NB4 (cell line): ENCODE measurements around the gene PLEKHS1.

Source experiments
- MYC ChIP-seq: IDR thresholded peaks from 2 replicates; pipeline ENCODE4 v1.6.1; 2011; ENCODE audit warnings: low read depth, low read length
- POLR2A ChIP-seq: IDR thresholded peaks from 2 replicates; pipeline ENCODE4 v1.6.1; 2011; ENCODE audit warnings: mild to moderate bottlenecking; ENCODE audit not compliant: insufficient read length; ENCODE audit errors: extremely low read depth
- TF ChIP-seq, protein P1 (sequence below): IDR thresholded peaks from one replicate; pipeline ENCODE4 v1.5.1; 2012; ENCODE audit warnings: low read depth, low read length
- TF ChIP-seq, protein P2 (sequence below): IDR thresholded peaks from 2 replicates; pipeline ENCODE4 v1.6.1; 2011; ENCODE audit warnings: low read depth, low read length

DNA sequence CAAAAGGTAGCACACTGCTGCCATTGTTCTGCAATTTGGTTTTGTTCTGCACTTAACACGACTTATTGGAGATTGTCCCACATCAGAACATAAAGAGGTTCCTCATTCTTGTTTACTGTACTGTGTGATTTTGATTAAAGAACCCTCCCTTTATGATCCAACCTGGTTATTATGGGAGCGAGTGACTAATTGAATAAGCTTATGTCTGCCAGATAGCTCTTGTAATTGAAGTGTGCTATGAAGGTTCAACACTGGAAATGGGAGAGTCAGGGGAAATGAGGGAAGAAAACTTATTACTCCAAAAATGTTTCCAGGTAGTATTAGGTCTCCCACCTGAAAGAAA is 37.9 kb upstream of the PLEKHS1 start:
- TF ChIP-seq POLR2A (no peak), MYC (no peak)
- TF ChIP-seq, protein P1, sequence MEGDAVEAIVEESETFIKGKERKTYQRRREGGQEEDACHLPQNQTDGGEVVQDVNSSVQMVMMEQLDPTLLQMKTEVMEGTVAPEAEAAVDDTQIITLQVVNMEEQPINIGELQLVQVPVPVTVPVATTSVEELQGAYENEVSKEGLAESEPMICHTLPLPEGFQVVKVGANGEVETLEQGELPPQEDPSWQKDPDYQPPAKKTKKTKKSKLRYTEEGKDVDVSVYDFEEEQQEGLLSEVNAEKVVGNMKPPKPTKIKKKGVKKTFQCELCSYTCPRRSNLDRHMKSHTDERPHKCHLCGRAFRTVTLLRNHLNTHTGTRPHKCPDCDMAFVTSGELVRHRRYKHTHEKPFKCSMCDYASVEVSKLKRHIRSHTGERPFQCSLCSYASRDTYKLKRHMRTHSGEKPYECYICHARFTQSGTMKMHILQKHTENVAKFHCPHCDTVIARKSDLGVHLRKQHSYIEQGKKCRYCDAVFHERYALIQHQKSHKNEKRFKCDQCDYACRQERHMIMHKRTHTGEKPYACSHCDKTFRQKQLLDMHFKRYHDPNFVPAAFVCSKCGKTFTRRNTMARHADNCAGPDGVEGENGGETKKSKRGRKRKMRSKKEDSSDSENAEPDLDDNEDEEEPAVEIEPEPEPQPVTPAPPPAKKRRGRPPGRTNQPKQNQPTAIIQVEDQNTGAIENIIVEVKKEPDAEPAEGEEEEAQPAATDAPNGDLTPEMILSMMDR: no peak
- TF ChIP-seq, protein P2, sequence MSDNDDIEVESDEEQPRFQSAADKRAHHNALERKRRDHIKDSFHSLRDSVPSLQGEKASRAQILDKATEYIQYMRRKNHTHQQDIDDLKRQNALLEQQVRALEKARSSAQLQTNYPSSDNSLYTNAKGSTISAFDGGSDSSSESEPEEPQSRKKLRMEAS: no peak
